ENCODE results near the gene LRRC4C. TPM values are rescaled to one million over a fixed set of nuclear protein-coding genes. Genes with fewer than 3 reads are reported as not detected.
"Not testable (repeated sequence)": the region's sequence is repeated elsewhere in the genome, so short reads cannot be mapped to it uniquely, and the experiment has no call there.

Gene LRRC4C
- total RNA-seq, 1 donor from 2014 or later: 2.7 TPM

GRCh38 chr11:40938002-40938401 lies 521.5 kb downstream of the LRRC4C start:
- TF ChIP-seq CTCF (IDR thresholded peaks at IDR 0.05) (no peak), EZH2phosphoT487 (IDR thresholded peaks at IDR 0.05) (no peak), EZH2 (IDR thresholded peaks at IDR 0.05) (no peak)
- Histone ChIP-seq H3K36me3 (no peaks in the 10 kb centered on the region), H3K9me3 (ENCODE audit: low read depth) (no peaks in the 10 kb centered on the region), H4K20me1 (ENCODE audit: low read depth) (no peaks in the 10 kb centered on the region), H3K4me3 (no peak overlapping the region), H3K79me2 (ENCODE audit: low read depth) (no peaks in the 10 kb centered on the region), H3F3A (ENCODE audit: low read depth) (no peaks in the 10 kb centered on the region), H3K4me1 (no peaks in the 10 kb centered on the region), H2AFZ (replicated peaks) (no peak overlapping the region), H3K4me2 (no peak overlapping the region), H3K27me3 (no peaks in the 10 kb centered on the region), H3K9ac (no peak overlapping the region), H3K27ac (no peak overlapping the region)
- H3K4me3 Mint-ChIP-seq: no peak overlapping the region
- H3K27ac Mint-ChIP-seq: no peak overlapping the region
- H3K27me3 Mint-ChIP-seq (ENCODE audit: insufficient read depth, low read depth): no peaks in the 10 kb centered on the region
- H3K9me3 Mint-ChIP-seq: peaks cover 3% of the 10 kb centered on the region
- no peaks in the 10 kb centered on the region for H3K36me3 Mint-ChIP-seq
- no peaks in the 10 kb centered on the region for H3K4me1 Mint-ChIP-seq
- no peak for DNase-seq (ENCODE audit: low spot score)

- Histone ChIP-seq H2AFZ (replicated peaks) (peak overlapping the region; percentile 19), H3F3A (ENCODE audit: low read depth) (no peaks in the 10 kb centered on the region), H4K20me1 (ENCODE audit: low read depth) (no peaks in the 10 kb centered on the region), H3K4me1 (no peaks in the 10 kb centered on the region), H3K27me3 (no peaks in the 10 kb centered on the region), H3K27ac (no peak overlapping the region), H3K4me3 (no peak overlapping the region), H3K79me2 (ENCODE audit: low read depth) (no peaks in the 10 kb centered on the region), H3K36me3 (no peaks in the 10 kb centered on the region), H3K9ac (no peak overlapping the region), H3K9me3 (ENCODE audit: low read depth) (no peaks in the 10 kb centered on the region), H3K4me2 (no peak overlapping the region)
- H3K4me3 Mint-ChIP-seq: no peak overlapping the region
- no peaks in the 10 kb centered on the region for H3K27me3 Mint-ChIP-seq (ENCODE audit: insufficient read depth, low read depth)
- H3K4me1 Mint-ChIP-seq: peaks cover 5% of the 10 kb centered on the region
- peak; percentile 30 for TF ChIP-seq CTCF (IDR thresholded peaks at IDR 0.05)
- no peak for TF ChIP-seq EZH2 (IDR thresholded peaks at IDR 0.05)
- H3K27ac Mint-ChIP-seq: no peak overlapping the region
- H3K9me3 Mint-ChIP-seq: no peaks in the 10 kb centered on the region
- peak; percentile 3 for DNase-seq (ENCODE audit: low spot score)
- H3K36me3 Mint-ChIP-seq: no peaks in the 10 kb centered on the region
These were observed 534.5 kb downstream of the LRRC4C start for GRCh38 chr11:40924915-40925314.

GRCh38 chr11:40921246-40921645 lies 538.2 kb downstream of the LRRC4C start:
- peaks cover under 1% of the 10 kb centered on the region for H3K27me3 Mint-ChIP-seq (ENCODE audit: insufficient read depth, low read depth)
- H3K4me3 ChIP-seq: no peak overlapping the region

GRCh38 chr11:40910774-40911173 lies 548.7 kb downstream of the LRRC4C start:
- not testable (repeated sequence) for H3K27ac Mint-ChIP-seq; H3K27me3 ChIP-seq; H3K27ac ChIP-seq; H3K79me2 ChIP-seq (ENCODE audit: low read depth); H3K4me3 ChIP-seq; H3K36me3 Mint-ChIP-seq; H3K4me1 ChIP-seq; H3K4me3 Mint-ChIP-seq; H3K4me2 ChIP-seq; H3K9me3 ChIP-seq (ENCODE audit: low read depth); H4K20me1 ChIP-seq (ENCODE audit: low read depth); H3K36me3 ChIP-seq; H3K27me3 Mint-ChIP-seq (ENCODE audit: insufficient read depth, low read depth); H2AFZ ChIP-seq (replicated peaks); H3K9ac ChIP-seq; DNase-seq (ENCODE audit: low spot score); H3F3A ChIP-seq (ENCODE audit: low read depth); H3K4me1 Mint-ChIP-seq
- peaks cover 13% of the 10 kb centered on the region for H3K9me3 Mint-ChIP-seq

More at GRCh38 chr11:40921246-40921645, 538.2 kb downstream of the LRRC4C start:
- H3K4me1 Mint-ChIP-seq: peaks cover 5% of the 10 kb centered on the region
- no peak for DNase-seq (ENCODE audit: low spot score)
- no peaks in the 10 kb centered on the region for H3F3A ChIP-seq (ENCODE audit: low read depth)
- H3K9ac ChIP-seq: no peak overlapping the region
- no peaks in the 10 kb centered on the region for H4K20me1 ChIP-seq (ENCODE audit: low read depth)
- H3K4me2 ChIP-seq: no peak overlapping the region
- TF ChIP-seq EZH2phosphoT487 (IDR thresholded peaks at IDR 0.05): no peak
- TF ChIP-seq CTCF (IDR thresholded peaks at IDR 0.05): no peak
- TF ChIP-seq EZH2 (IDR thresholded peaks at IDR 0.05): no peak
- H3K27ac ChIP-seq: no peak overlapping the region
- no peak overlapping the region for H2AFZ ChIP-seq (replicated peaks)
- H3K36me3 ChIP-seq: no peaks in the 10 kb centered on the region
- H3K4me3 Mint-ChIP-seq: no peak overlapping the region
- H3K9me3 ChIP-seq (ENCODE audit: low read depth): no peaks in the 10 kb centered on the region
- H3K9me3 Mint-ChIP-seq: no peaks in the 10 kb centered on the region
- no peaks in the 10 kb centered on the region for H3K27me3 ChIP-seq
- no peaks in the 10 kb centered on the region for H3K79me2 ChIP-seq (ENCODE audit: low read depth)
- no peaks in the 10 kb centered on the region for H3K36me3 Mint-ChIP-seq
- no peak overlapping the region for H3K27ac Mint-ChIP-seq
- H3K4me1 ChIP-seq: no peaks in the 10 kb centered on the region
